CD4-positive, CD25-positive, alpha-beta regulatory T cell (primary cell): Measurements from ENCODE around the gene ARID4A. TPM values are rescaled to one million over a fixed set of nuclear protein-coding genes. Genes with fewer than 3 reads are reported as not detected.
"Not testable (repeated sequence)": the region's sequence is repeated elsewhere in the genome, so short reads cannot be mapped to it uniquely, and the experiment has no call there.

ENCODE experiments used
- ATAC-seq, 2 donors: fragments of 150-1000 bp; cut with Tn5 transposase; one replicate each; pipeline ENCODE4 v1.10.0; 2021; ENCODE audit warnings: low read depth in 2 of 2, moderate number of reproducible peaks in 2 of 2, moderate library complexity in 1 of 2
- DNase-seq, 3 donors: peaks; one replicate each; pipeline versions ENCODE4 v3.0.0 to v3.0.0-alpha.2; 2012 to 2022; ENCODE audit warnings: mixed read lengths in 1 of 3
- H3K27ac ChIP-seq: one replicate; pipeline ENCODE4 v1.7.0; 2013; ENCODE audit warnings: mild to moderate bottlenecking, low read length; ENCODE audit not compliant: insufficient read depth, poor library complexity, severe bottlenecking
- H3K27me3 ChIP-seq: one replicate; pipeline ENCODE4 v1.7.0; 2013; ENCODE audit warnings: low read length; ENCODE audit not compliant: control insufficient read depth, insufficient read depth
- H3K36me3 ChIP-seq: one replicate; pipeline ENCODE4 v1.7.0; 2013; ENCODE audit warnings: mild to moderate bottlenecking, low read length, moderate library complexity; ENCODE audit not compliant: control insufficient read depth, insufficient read depth
- H3K4me1 ChIP-seq: 2 replicates; pipeline ENCODE4 v1.7.0; 2013; ENCODE audit warnings: mild to moderate bottlenecking, low read length; ENCODE audit not compliant: insufficient read depth, control insufficient read depth, poor library complexity, severe bottlenecking
- H3K4me3 ChIP-seq: one replicate; pipeline ENCODE4 v1.7.0; 2013; ENCODE audit warnings: low read depth, mild to moderate bottlenecking, low read length, moderate library complexity
- H3K9me3 ChIP-seq, 2 experiments: 1 replicate in 1 of 2; 2 replicates in 1 of 2; pipeline ENCODE4 v1.7.0; 2013; ENCODE audit warnings: low read length in 2 of 2, mild to moderate bottlenecking in 1 of 2, moderate library complexity in 1 of 2; ENCODE audit not compliant: control insufficient read depth in 2 of 2
- H3K27ac Mint-ChIP-seq, 3 donors: one replicate each; pipeline ENCODE4 v1.8.0; 2020 to 2022; ENCODE audit warnings: mild to moderate bottlenecking in 3 of 3, mixed read lengths in 3 of 3, moderate library complexity in 2 of 3
- H3K27me3 Mint-ChIP-seq: one replicate; pipeline ENCODE4 v1.8.0; 2022; ENCODE audit warnings: mild to moderate bottlenecking, mixed read lengths
- H3K36me3 Mint-ChIP-seq: one replicate; pipeline ENCODE4 v1.8.0; 2020; ENCODE audit warnings: mixed read lengths
- H3K4me1 Mint-ChIP-seq, 4 donors: one replicate each; pipeline ENCODE4 v1.8.0; 2020 to 2022; ENCODE audit warnings: mixed read lengths in 4 of 4, mild to moderate bottlenecking in 1 of 4
- H3K4me3 Mint-ChIP-seq, 4 donors: one replicate each; pipeline ENCODE4 v1.8.0; 2020 to 2022; ENCODE audit warnings: mild to moderate bottlenecking in 4 of 4, mixed read lengths in 4 of 4, moderate library complexity in 3 of 4
- H3K9me3 Mint-ChIP-seq, 7 donors: one replicate each; pipeline ENCODE4 v1.8.0; 2020 to 2022; ENCODE audit warnings: mixed read lengths in 7 of 7, mild to moderate bottlenecking in 3 of 7, moderate library complexity in 2 of 7
- polyA plus RNA-seq, 4 donors: library from polyadenylated mRNA; unstranded; fragments of 300-500 nt; fragmentation: Illumina TruSeq; gene quantifications; one replicate each; pipeline ENCODE4 v1.2.3, GENCODE V29; 2021
- total RNA-seq: library from RNA; stranded (reverse); gene quantifications from one replicate; pipeline ENCODE4 v1.2.3, GENCODE V29; 2022

The ARID4A gene
- total and polyA plus RNA-seq, 5 donors from 2014 or later = 23.3 to 102 (median 26.1) TPM

DNA sequence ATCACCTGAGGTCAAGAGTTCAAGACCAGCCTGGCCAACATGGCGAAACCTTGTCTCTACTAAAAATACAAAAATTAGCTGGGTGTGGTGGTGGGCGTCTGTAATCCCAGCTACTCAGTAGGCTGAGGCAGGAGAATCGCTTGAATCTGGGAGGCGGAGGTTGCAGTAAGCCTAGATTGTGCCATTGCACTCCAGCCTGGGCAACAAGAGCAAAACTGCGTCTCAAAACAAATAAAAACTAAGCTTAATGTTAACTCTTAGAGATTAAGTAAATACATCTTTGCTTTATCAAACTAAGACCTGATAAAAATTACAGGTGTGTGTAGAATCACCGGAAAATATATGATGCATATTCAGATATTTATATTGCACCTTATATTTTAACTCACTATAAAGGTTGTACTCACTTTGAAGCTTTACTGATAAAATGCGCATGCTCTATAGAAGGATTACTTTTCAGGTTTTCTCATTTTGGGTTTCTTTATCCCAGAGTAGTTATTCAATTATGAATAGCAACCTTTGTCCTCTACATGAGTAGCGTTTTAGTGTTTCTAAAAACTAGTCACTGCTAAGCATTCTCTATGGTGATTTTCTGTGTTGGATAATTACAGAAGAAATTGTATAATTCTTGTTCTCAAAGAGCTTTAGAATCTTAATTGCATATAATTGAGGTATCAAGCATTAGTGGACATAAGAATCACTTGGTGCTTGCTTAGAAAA is 9.4 kb downstream of the ARID4A start:
- H3K9me3 ChIP-seq = no peaks in the 10 kb centered on the region
- no peaks in the 10 kb centered on the region for H3K27me3 Mint-ChIP-seq
- no peak overlapping the region for H3K27ac ChIP-seq
- peaks cover 12% of the 10 kb centered on the region for H3K4me1 ChIP-seq
- H3K27me3 ChIP-seq = no peaks in the 10 kb centered on the region
- H3K4me1 Mint-ChIP-seq = peaks cover 33 to 53% (median 35%) of the 10 kb centered on the region in 4 donors
- H3K36me3 ChIP-seq = peaks cover 64% of the 10 kb centered on the region
- H3K4me3 ChIP-seq = no peak overlapping the region
- ATAC-seq (no peak), DNase-seq (no peak)
- no peaks in the 10 kb centered on the region for H3K9me3 Mint-ChIP-seq
- H3K27ac Mint-ChIP-seq = peak overlapping the region in 1 of 3 donors; percentile 32
- peaks cover 35% of the 10 kb centered on the region for H3K36me3 Mint-ChIP-seq
- H3K4me3 Mint-ChIP-seq = no peak overlapping the region

DNA sequence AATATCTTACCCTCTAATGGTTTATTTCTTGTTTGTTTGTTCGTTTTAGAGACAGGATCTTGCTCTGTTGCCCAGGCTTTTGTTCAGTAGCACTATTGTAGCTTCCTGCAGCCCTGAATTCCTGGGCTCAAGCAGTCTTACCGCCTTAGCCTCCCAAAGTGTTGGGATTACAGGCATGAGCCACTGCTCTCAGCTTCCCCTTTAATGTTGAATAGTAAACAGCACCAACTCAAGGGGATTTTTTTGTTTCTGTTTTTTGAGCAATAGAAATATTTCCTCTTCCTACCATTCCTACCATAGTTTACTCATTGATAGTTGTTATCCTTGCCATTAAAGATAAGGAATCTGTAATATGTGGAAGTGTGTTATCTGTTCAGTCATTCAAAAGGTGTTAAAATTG is 10.7 kb downstream of the ARID4A start:
- peaks cover 65% of the 10 kb centered on the region for H3K36me3 ChIP-seq
- H3K4me1 Mint-ChIP-seq = peaks cover 22 to 51% (median 32%) of the 10 kb centered on the region in 4 donors
- H3K36me3 Mint-ChIP-seq = peaks cover 31% of the 10 kb centered on the region

DNA sequence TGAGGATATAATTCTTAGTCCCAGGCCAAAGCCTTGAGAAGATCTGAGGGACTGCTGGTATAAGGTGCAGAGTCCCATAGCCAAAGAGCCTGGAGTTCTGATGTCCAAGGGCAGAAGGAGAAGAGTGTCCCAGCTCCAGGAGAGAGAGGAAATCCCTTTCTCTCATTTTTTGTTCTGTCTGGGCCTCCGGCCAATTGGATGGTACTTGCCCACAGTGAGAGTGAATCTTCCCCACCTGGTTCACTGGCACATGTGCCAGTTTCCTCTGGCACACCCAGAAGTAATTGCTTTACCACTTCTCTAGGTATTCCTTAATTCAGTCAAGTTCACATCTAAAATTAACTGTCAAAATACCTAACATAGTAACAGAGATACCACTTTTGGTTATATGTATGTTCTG is 15.3 kb downstream of the ARID4A start:
- H3K4me3 Mint-ChIP-seq = no peak overlapping the region
- H3K4me1 Mint-ChIP-seq = peaks cover 5 to 27% (median 23%) of the 10 kb centered on the region in 4 donors
- Histone ChIP-seq H3K4me1 (no peaks in the 10 kb centered on the region), H3K4me3 (no peak overlapping the region), H3K9me3 (no peaks in the 10 kb centered on the region), H3K27me3 (no peaks in the 10 kb centered on the region), H3K27ac (no peak overlapping the region), H3K36me3 (peaks cover 51% of the 10 kb centered on the region)
- no peaks in the 10 kb centered on the region for H3K27me3 Mint-ChIP-seq
- peak overlapping the region in 2 of 3 donors; percentile 57 to 61 for H3K27ac Mint-ChIP-seq
- DNase-seq (no peak), ATAC-seq (no peak)
- H3K9me3 Mint-ChIP-seq = no peaks in the 10 kb centered on the region
- peaks cover 33% of the 10 kb centered on the region for H3K36me3 Mint-ChIP-seq

More for the DNA sequence above, 10.7 kb downstream of the ARID4A start:
- Mint-ChIP-seq H3K27ac (no peak overlapping the region), H3K9me3 (no peaks in the 10 kb centered on the region), H3K27me3 (no peaks in the 10 kb centered on the region), H3K4me3 (no peak overlapping the region)
- H3K27ac ChIP-seq = no peak overlapping the region
- no peak for DNase-seq
- H3K27me3 ChIP-seq = no peaks in the 10 kb centered on the region
- ATAC-seq = no peak
- H3K4me1 ChIP-seq = peaks cover 4% of the 10 kb centered on the region
- no peaks in the 10 kb centered on the region for H3K9me3 ChIP-seq
- H3K4me3 ChIP-seq = no peak overlapping the region

DNA sequence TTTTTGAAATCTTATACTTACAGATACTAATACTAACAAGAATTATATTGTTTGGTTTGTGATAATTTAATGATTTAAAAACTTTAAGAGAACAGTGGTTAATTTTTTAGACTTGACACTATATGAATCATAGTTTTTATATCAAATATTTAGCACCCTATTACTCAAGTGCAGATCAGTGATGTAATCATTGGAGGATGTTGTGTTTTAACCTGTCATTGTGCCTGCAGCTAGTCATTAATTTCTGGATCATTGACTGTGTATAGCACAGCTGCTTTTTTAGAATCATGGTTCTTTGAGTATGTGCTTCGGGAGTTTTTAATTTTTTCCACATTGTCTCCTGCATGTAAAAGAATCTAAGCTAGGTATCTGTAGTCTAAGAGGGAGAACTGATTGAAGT is 17.3 kb downstream of the ARID4A start:
- peaks cover 50% of the 10 kb centered on the region for H3K36me3 ChIP-seq
- H3K9me3 ChIP-seq = no peaks in the 10 kb centered on the region
- peak overlapping the region in 1 of 3 donors; percentile 59 for H3K27ac Mint-ChIP-seq
- H3K4me3 Mint-ChIP-seq = no peak overlapping the region
- H3K36me3 Mint-ChIP-seq = peaks cover 21% of the 10 kb centered on the region
- H3K27me3 ChIP-seq = no peaks in the 10 kb centered on the region
- ATAC-seq = no peak
- DNase-seq = no peak
- peaks cover 5 to 14% (median 10%) of the 10 kb centered on the region in 4 donors for H3K4me1 Mint-ChIP-seq
- no peak overlapping the region for H3K4me3 ChIP-seq
- no peaks in the 10 kb centered on the region for H3K27me3 Mint-ChIP-seq
- peaks cover 0 to under 1% (median 0%) of the 10 kb centered on the region in 7 donors for H3K9me3 Mint-ChIP-seq
- no peaks in the 10 kb centered on the region for H3K4me1 ChIP-seq
- H3K27ac ChIP-seq = no peak overlapping the region

DNA sequence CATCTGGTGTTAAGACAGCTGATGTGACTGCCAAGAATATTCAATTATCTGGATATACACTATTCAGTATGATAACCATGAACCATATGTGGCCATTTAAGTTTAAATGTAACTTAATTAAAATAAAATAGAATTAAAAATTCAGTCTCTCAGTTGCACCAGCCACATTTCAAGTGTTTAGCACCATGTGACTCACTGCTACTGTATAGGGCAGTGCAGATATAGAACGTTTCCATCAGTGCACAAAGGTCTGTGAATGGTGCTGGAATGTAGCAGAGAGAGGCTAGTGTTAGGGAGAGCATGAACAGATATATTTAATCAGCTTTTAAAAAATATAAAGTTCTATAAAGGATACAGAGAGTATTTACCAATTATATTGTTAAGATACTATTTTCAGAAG is 28.7 kb downstream of the ARID4A start:
- H3K27ac ChIP-seq = no peak overlapping the region
- DNase-seq (no peak), ATAC-seq (no peak)
- Mint-ChIP-seq H3K9me3 (no peaks in the 10 kb centered on the region), H3K27me3 (no peaks in the 10 kb centered on the region), H3K27ac (no peak overlapping the region), H3K4me3 (no peak overlapping the region), H3K4me1 (peaks cover 13 to 23% (median 15%) of the 10 kb centered on the region in 4 donors), H3K36me3 (peaks cover 27% of the 10 kb centered on the region)
- no peak overlapping the region for H3K4me3 ChIP-seq
- peaks cover 70% of the 10 kb centered on the region for H3K36me3 ChIP-seq
- no peaks in the 10 kb centered on the region for H3K27me3 ChIP-seq
- H3K4me1 ChIP-seq = peaks cover 17% of the 10 kb centered on the region
- H3K9me3 ChIP-seq = no peaks in the 10 kb centered on the region

DNA sequence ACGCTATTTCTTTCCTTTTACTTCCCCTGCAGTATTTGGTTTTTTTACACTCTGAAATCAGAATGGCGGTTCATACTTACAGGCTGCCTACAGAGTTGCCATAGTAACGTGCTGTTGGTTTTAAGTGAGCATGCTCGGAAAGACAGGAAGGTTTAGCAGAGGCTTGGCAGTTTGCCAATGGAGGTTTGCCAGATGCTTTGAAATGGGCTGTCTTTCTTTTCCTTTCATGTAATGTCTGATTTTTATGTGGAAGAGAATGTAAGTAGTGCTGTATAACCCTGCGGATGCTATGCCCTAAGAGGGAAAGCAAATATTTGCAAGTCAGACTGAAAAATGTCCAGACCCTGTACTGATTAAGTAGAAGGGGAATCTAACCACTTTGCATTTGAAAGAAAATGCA is 32.8 kb downstream of the ARID4A start:
- peak; percentile 96 for ATAC-seq
- Mint-ChIP-seq H3K36me3 (peaks cover 29% of the 10 kb centered on the region), H3K27me3 (no peaks in the 10 kb centered on the region), H3K4me1 (peaks cover 19 to 37% (median 31%) of the 10 kb centered on the region in 4 donors), H3K9me3 (no peaks in the 10 kb centered on the region), H3K4me3 (peak overlapping the region; percentile 26 to 79 (median 61)), H3K27ac (peak overlapping the region; percentile 46 to 94 (median 91))
- Histone ChIP-seq H3K27me3 (no peaks in the 10 kb centered on the region), H3K9me3 (no peaks in the 10 kb centered on the region), H3K4me3 (peak overlapping the region; percentile 76), H3K36me3 (peaks cover 53% of the 10 kb centered on the region), H3K4me1 (peaks cover 18% of the 10 kb centered on the region), H3K27ac (peak overlapping the region; percentile 89)
- peak; percentile 87 to 95 (median 95) for DNase-seq

DNA sequence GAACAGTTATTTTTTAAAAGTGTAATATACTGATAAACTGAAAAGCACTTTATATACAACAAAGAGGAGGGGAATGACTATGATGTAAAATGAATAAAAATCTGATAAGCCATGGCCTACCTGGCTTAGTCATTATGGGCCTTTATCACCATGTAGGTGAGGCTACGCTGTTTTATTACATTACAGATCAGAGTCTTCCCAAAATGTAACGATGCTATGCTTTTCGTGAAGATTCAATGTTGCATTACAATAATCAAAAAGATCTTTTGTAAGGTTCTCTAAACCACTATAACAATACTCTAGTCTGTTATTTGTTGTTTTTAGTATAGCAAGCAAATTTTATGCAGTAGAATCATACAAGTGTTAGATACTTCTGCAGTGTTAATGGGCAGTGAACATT is 34.2 kb downstream of the ARID4A start:
- DNase-seq (no peak), ATAC-seq (no peak)
- H3K27me3 ChIP-seq = no peaks in the 10 kb centered on the region
- Mint-ChIP-seq H3K4me1 (peaks cover 25 to 34% (median 31%) of the 10 kb centered on the region in 4 donors), H3K36me3 (peaks cover 24% of the 10 kb centered on the region), H3K9me3 (no peaks in the 10 kb centered on the region), H3K27me3 (no peaks in the 10 kb centered on the region), H3K4me3 (peak overlapping the region in 1 of 4 donors; percentile 22), H3K27ac (peak overlapping the region in 1 of 3 donors; percentile 41)
- peaks cover 18% of the 10 kb centered on the region for H3K4me1 ChIP-seq
- H3K36me3 ChIP-seq = peaks cover 53% of the 10 kb centered on the region
- no peak overlapping the region for H3K27ac ChIP-seq
- H3K9me3 ChIP-seq = no peaks in the 10 kb centered on the region
- no peak overlapping the region for H3K4me3 ChIP-seq

DNA sequence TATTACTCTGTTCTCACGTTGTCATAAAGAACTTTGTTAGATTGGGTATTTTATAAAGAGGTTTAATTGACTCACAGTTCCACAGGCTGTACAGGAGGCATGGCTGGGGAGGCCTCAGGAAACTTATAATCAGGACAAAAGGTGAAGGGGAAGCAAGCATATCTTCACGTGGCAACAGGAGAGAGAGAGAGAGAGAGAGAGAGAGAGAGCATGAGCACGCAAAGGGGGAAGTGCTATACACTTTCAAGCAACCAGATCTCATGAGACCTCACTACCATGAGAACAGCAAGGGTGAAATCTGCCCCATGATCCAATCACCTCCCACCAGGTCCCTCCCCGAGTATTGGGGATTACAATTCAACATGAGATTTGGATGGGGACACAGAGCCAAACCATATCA is 41.3 kb downstream of the ARID4A start:
- peaks cover 69% of the 10 kb centered on the region for H3K36me3 ChIP-seq
- not testable (repeated sequence) for H3K4me1 ChIP-seq, H3K4me3 Mint-ChIP-seq, H3K27me3 Mint-ChIP-seq, ATAC-seq, H3K4me3 ChIP-seq, DNase-seq, H3K27ac ChIP-seq, H3K9me3 Mint-ChIP-seq, H3K9me3 ChIP-seq, H3K27me3 ChIP-seq
- peaks cover 13 to 32% (median 18%) of the 10 kb centered on the region in 4 donors for H3K4me1 Mint-ChIP-seq
- peaks cover 39% of the 10 kb centered on the region for H3K36me3 Mint-ChIP-seq
- H3K27ac Mint-ChIP-seq = peak overlapping the region in 1 of 3 donors; percentile 71
